ENCODE results near the gene TFG. TPM values are rescaled to one million over a fixed set of nuclear protein-coding genes. Genes with fewer than 3 reads are reported as not detected.
A peak's percentile ranks its signal among the peaks of the same experiment; 100 is the strongest.

TFG gene
- total RNA-seq, 1 experiment from 2014 or later, result 138 TPM

DNA sequence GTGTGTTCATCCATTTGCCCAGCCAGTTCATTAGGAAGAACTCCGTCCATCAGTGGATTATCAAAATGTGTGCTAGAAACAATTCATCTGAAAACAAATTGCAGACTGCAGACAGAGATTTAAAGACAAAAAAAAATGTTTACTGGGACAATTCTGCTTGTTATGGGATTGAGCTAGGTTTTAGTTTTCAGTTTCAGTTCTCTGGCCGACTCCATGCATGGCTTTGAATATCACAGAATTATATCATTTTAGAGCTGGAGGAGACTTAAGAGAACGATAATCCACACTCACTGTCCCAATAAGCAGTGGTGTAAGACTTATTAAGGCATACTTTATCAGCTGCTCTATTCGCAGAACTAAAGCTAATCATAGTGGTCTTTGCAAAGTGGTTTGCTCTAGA is 51.1 kb downstream of the TFG start:
- TF ChIP-seq CTCF (IDR thresholded peaks at IDR 0.05; ENCODE audit: insufficient read depth in 1 of 2, low read depth in 1 of 2, low read length in 1 of 2, severe bottlenecking in 1 of 2, unreplicated experiment in 1 of 2), result no peak
- CTCF ChIA-PET, result no interaction called here
- Mint-ChIP-seq H3K9me3 (ENCODE audit: unreplicated experiment) (no peaks in the 10 kb centered on the region), H3K36me3 (ENCODE audit: insufficient read depth, unreplicated experiment) (peaks cover 20% of the 10 kb centered on the region), H3K27ac (ENCODE audit: unreplicated experiment) (no peak overlapping the region), H3K4me3 (ENCODE audit: unreplicated experiment) (no peak overlapping the region), H3K27me3 (ENCODE audit: insufficient read depth, unreplicated experiment) (peaks cover 4% of the 10 kb centered on the region), H3K4me1 (ENCODE audit: low read depth, unreplicated experiment) (no peaks in the 10 kb centered on the region)
- H3K4me3 ChIP-seq (ENCODE audit: low read depth, low read length), result no peak overlapping the region
- no peaks in the 10 kb centered on the region for H3K4me1 ChIP-seq
- H3K9me3 ChIP-seq, result no peaks in the 10 kb centered on the region
- intact Hi-C loops (cut with micrococcal nuclease; ENCODE audit: unreplicated experiment), result no loop called here
- BruUV-seq (replicated peaks), result no TSS peak
- H3K27me3 ChIP-seq (replicated peaks; ENCODE audit: control insufficient read depth, insufficient read depth, low read length), result no peaks in the 10 kb centered on the region
- POLR2A ChIA-PET, result no interaction called here
- H3K36me3 ChIP-seq (ENCODE audit: control insufficient read depth, insufficient read depth, low read length), result no peaks in the 10 kb centered on the region
- DNase-seq, result no peak

- POLR2A ChIA-PET, result no interaction called here
These were observed 52.1 kb downstream of the TFG start for GRCh38 chr3:100761211-100761942.

DNA sequence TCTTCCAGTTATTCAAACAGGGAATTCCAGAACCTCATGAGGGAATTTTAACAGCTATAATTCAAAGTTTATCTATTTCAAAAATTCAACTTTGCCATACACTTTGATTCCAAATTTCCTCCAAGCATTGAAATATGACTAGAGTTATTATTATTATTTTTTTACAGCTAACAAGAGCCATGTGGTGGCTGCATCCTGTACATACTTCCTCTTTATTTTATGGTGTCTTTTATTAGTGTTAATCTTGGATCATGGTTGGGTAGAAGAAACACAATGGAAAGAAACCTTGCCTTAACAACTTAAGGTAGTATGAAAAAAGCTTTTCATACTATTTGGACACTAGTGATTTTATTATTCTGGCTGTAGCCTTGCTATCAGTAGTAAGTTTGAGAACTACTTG is 52.7 kb downstream of the TFG start:
- Histone ChIP-seq H3K9me3 (no peaks in the 10 kb centered on the region), H3K4me1 (no peaks in the 10 kb centered on the region), H3K36me3 (ENCODE audit: control insufficient read depth, insufficient read depth, low read length) (no peaks in the 10 kb centered on the region), H3K4me3 (ENCODE audit: low read depth, low read length) (no peak overlapping the region), H3K27me3 (replicated peaks; ENCODE audit: control insufficient read depth, insufficient read depth, low read length) (no peaks in the 10 kb centered on the region)
- Mint-ChIP-seq H3K9me3 (ENCODE audit: unreplicated experiment) (no peaks in the 10 kb centered on the region), H3K4me1 (ENCODE audit: low read depth, unreplicated experiment) (no peaks in the 10 kb centered on the region), H3K4me3 (ENCODE audit: unreplicated experiment) (no peak overlapping the region), H3K27ac (ENCODE audit: unreplicated experiment) (no peak overlapping the region), H3K27me3 (ENCODE audit: insufficient read depth, unreplicated experiment) (peaks cover 4% of the 10 kb centered on the region), H3K36me3 (ENCODE audit: insufficient read depth, unreplicated experiment) (peaks cover 12% of the 10 kb centered on the region)
- DNase-seq, result no peak
- no TSS peak for BruUV-seq (replicated peaks)
- intact Hi-C loops (cut with micrococcal nuclease; ENCODE audit: unreplicated experiment), result no loop called here
- CTCF ChIA-PET, result interaction anchor here (1.2 to 1.5 kb wide), 2 partner anchors 159 to 299 kb away, joined by 4 to 7 read pairs; no protein-coding TSS in a partner anchor
- TF ChIP-seq CTCF (IDR thresholded peaks at IDR 0.05; ENCODE audit: insufficient read depth in 1 of 2, low read depth in 1 of 2, low read length in 1 of 2, severe bottlenecking in 1 of 2, unreplicated experiment in 1 of 2), result no peak
- POLR2A ChIA-PET, result no interaction called here

More at GRCh38 chr3:100761211-100761942, 52.1 kb downstream of the TFG start:
- H3K36me3 Mint-ChIP-seq (ENCODE audit: insufficient read depth, unreplicated experiment), result peaks cover 16% of the 10 kb centered on the region
- H3K4me1 Mint-ChIP-seq (ENCODE audit: low read depth, unreplicated experiment), result no peaks in the 10 kb centered on the region
- intact Hi-C loops (cut with micrococcal nuclease; ENCODE audit: unreplicated experiment), result no loop called here
- Histone ChIP-seq H3K36me3 (ENCODE audit: control insufficient read depth, insufficient read depth, low read length) (no peaks in the 10 kb centered on the region), H3K4me3 (ENCODE audit: low read depth, low read length) (no peak overlapping the region), H3K4me1 (no peaks in the 10 kb centered on the region), H3K9me3 (no peaks in the 10 kb centered on the region), H3K27me3 (replicated peaks; ENCODE audit: control insufficient read depth, insufficient read depth, low read length) (no peaks in the 10 kb centered on the region)
- peak; percentile 44 to 46 for DNase-seq
- H3K4me3 Mint-ChIP-seq (ENCODE audit: unreplicated experiment), result no peak overlapping the region
- CTCF ChIA-PET, result interaction anchor here (0.5 to 1.5 kb wide), 3 partner anchors 158 to 929 kb away, joined by 3 to 7 read pairs (median 4); no protein-coding TSS in a partner anchor
- no peaks in the 10 kb centered on the region for H3K9me3 Mint-ChIP-seq (ENCODE audit: unreplicated experiment)
- peaks cover 4% of the 10 kb centered on the region for H3K27me3 Mint-ChIP-seq (ENCODE audit: insufficient read depth, unreplicated experiment)
- TF ChIP-seq CTCF (IDR thresholded peaks at IDR 0.05; ENCODE audit: insufficient read depth in 1 of 2, low read depth in 1 of 2, low read length in 1 of 2, severe bottlenecking in 1 of 2, unreplicated experiment in 1 of 2), result peak; percentile 31 to 53
- H3K27ac Mint-ChIP-seq (ENCODE audit: unreplicated experiment), result no peak overlapping the region
- BruUV-seq (replicated peaks), result no TSS peak
